ENCODE results near the gene HMGN3. TPM values are rescaled to one million over a fixed set of nuclear protein-coding genes. Genes with fewer than 3 reads are reported as not detected.

The HMGN3 gene
- total RNA-seq, 6 experiments from 2014 or later: 26.7 to 41.2 (median 28.6) TPM

GRCh38 chr6:79240509-79240908, 6.0 kb upstream of the HMGN3 start:
- Mint-ChIP-seq H3K4me1 (ENCODE audit: low read depth) (no peaks in the 10 kb centered on the region), H3K9me3 (no peaks in the 10 kb centered on the region), H3K36me3 (ENCODE audit: low read depth) (no peaks in the 10 kb centered on the region), H3K27me3 (ENCODE audit: insufficient read depth) (no peaks in the 10 kb centered on the region), H3K4me3 (no peak overlapping the region), H3K27ac (no peak overlapping the region)
- TF ChIP-seq, protein P1, sequence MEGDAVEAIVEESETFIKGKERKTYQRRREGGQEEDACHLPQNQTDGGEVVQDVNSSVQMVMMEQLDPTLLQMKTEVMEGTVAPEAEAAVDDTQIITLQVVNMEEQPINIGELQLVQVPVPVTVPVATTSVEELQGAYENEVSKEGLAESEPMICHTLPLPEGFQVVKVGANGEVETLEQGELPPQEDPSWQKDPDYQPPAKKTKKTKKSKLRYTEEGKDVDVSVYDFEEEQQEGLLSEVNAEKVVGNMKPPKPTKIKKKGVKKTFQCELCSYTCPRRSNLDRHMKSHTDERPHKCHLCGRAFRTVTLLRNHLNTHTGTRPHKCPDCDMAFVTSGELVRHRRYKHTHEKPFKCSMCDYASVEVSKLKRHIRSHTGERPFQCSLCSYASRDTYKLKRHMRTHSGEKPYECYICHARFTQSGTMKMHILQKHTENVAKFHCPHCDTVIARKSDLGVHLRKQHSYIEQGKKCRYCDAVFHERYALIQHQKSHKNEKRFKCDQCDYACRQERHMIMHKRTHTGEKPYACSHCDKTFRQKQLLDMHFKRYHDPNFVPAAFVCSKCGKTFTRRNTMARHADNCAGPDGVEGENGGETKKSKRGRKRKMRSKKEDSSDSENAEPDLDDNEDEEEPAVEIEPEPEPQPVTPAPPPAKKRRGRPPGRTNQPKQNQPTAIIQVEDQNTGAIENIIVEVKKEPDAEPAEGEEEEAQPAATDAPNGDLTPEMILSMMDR (IDR thresholded peaks at IDR 0.05): no peak
- DNase-seq: no peak

DNA sequence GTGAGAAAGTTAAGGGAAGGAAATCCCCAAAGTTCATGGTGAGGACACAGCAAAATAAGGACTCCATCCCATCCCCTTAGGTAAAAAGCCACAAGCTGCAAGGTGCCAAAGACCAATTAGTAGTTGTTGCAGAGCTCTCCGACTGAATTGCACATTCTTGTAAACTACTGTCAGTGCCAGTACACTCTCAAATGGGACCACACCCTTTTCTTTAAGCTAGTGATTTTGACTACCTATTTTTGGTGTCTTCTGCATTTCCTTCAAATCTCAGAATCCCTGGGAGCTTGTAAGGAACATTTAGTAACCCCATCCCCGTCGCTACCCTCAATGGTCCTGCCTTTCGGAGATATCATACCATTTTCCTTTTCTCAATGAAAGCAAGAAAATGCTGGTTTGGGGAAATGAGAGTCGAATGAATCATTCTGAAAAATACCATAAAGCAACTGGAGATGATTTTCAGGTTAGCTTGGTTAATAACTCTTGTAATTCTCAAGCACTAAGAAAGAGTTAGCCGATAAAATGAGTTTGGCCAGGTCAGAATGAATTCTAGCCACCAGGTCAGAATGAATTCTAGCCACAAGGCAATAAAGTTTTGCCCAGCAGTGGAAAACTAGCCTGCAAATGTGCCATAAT, 5.2 kb upstream of the HMGN3 start:
- H3K4me3 Mint-ChIP-seq: no peak overlapping the region
- H3K9me3 Mint-ChIP-seq: no peaks in the 10 kb centered on the region
- TF ChIP-seq, protein P1 (IDR thresholded peaks at IDR 0.05): no peak
- H3K27ac Mint-ChIP-seq: no peak overlapping the region
- no peak for DNase-seq
- 0 out of 2 replicates have a peak, but pooled peaks cover 3% of the 10 kb centered on the region for H3K4me1 Mint-ChIP-seq (ENCODE audit: low read depth)
- H3K36me3 Mint-ChIP-seq (ENCODE audit: low read depth): no peaks in the 10 kb centered on the region
- no peaks in the 10 kb centered on the region for H3K27me3 Mint-ChIP-seq (ENCODE audit: insufficient read depth)

DNA sequence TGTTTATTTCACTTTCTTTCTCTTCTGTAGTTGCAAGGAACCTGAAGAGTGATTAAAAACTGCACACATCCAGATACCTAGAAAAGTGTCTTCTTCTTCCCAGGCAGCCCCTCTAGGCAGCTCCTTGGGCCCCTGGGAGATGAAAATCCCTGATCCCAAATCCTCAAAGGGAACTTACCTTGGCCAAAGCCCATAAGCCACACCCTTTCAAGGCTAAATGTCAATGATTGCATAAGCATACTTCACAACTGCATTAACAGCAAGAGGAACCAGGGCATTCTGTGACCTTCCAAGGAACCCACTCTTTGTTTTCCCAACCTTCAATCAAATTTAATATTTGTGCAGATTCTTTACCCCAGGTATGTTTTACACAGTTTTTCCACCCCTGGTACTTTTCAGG, 4.4 kb upstream of the HMGN3 start:
- no peak for DNase-seq
- no peaks in the 10 kb centered on the region for H3K36me3 Mint-ChIP-seq (ENCODE audit: low read depth)
- H3K4me1 Mint-ChIP-seq (ENCODE audit: low read depth): 0 out of 2 replicates have a peak, but pooled peaks cover 4% of the 10 kb centered on the region
- H3K27ac Mint-ChIP-seq: no peak overlapping the region
- H3K9me3 Mint-ChIP-seq: no peaks in the 10 kb centered on the region
- TF ChIP-seq, protein P1 (IDR thresholded peaks at IDR 0.05): no peak
- no peaks in the 10 kb centered on the region for H3K27me3 Mint-ChIP-seq (ENCODE audit: insufficient read depth)
- H3K4me3 Mint-ChIP-seq: no peak overlapping the region

- H3K4me1 Mint-ChIP-seq (ENCODE audit: low read depth): 0 out of 2 replicates have a peak, but pooled peaks cover 4% of the 10 kb centered on the region
- H3K9me3 Mint-ChIP-seq: no peaks in the 10 kb centered on the region
- H3K27ac Mint-ChIP-seq: no peak overlapping the region
Observed at GRCh38 chr6:79236711-79237110, 2.2 kb upstream of the HMGN3 start.

GRCh38 chr6:79233611-79234149, 802 bp downstream of the HMGN3 start:
- Mint-ChIP-seq H3K9me3 (no peaks in the 10 kb centered on the region), H3K4me1 (ENCODE audit: low read depth) (0 out of 2 replicates have a peak, but pooled peaks cover 4% of the 10 kb centered on the region), H3K27me3 (ENCODE audit: insufficient read depth) (0 out of 2 replicates have a peak, but pooled peaks cover 2% of the 10 kb centered on the region), H3K27ac (peak overlapping the region; percentile 89), H3K36me3 (ENCODE audit: low read depth) (no peaks in the 10 kb centered on the region), H3K4me3 (peak overlapping the region; percentile 95)
- TF ChIP-seq, protein P1 (IDR thresholded peaks at IDR 0.05): peak; percentile 49
- DNase-seq: peak; percentile 91

More at GRCh38 chr6:79236711-79237110, 2.2 kb upstream of the HMGN3 start:
- H3K27me3 Mint-ChIP-seq (ENCODE audit: insufficient read depth): 0 out of 2 replicates have a peak, but pooled peaks cover 2% of the 10 kb centered on the region
- TF ChIP-seq, protein P1 (IDR thresholded peaks at IDR 0.05): no peak
- H3K4me3 Mint-ChIP-seq: no peak overlapping the region
- no peaks in the 10 kb centered on the region for H3K36me3 Mint-ChIP-seq (ENCODE audit: low read depth)
- no peak for DNase-seq

All from HFFc6 (cell line).